IMR-90 (cell line): Measurements from ENCODE around the gene PRKRIP1. TPM values are rescaled to one million over a fixed set of nuclear protein-coding genes. Genes with fewer than 3 reads are reported as not detected.

ENCODE experiments used
- ATAC-seq: fragments of 200-7000 bp; cut with Tn5 transposase; 2 replicates; pipeline ENCODE4 v1.9.1; 2020; ENCODE audit warnings: low read depth, mild to moderate bottlenecking, moderate library complexity
- BruUV-seq: library from RNA; stranded (reverse); fragments of 400-500 nt; replicated peaks from 2 replicates; lab custom pipeline; 2021; lab: Mats Ljungman, UMichigan
- CTCF ChIA-PET: fragments of 300-600 bp; formaldehyde crosslinking; extraction: SDS; loops from one replicate; lab custom pipeline; 2021; ENCODE audit warnings: antibody characterized with exemption; lab: Yijun Ruan, JAX
- POLR2A ChIA-PET: fragments of 300-600 bp; sonication (Branson Sonifier 250); formaldehyde crosslinking; loops from one replicate; lab custom pipeline; 2022; ENCODE audit warnings: antibody characterized with exemption; ENCODE audit not compliant: unreplicated experiment; lab: Charles Lee
- DNase-seq: peaks from one replicate; pipeline ENCODE4 v3.0.0; 2013
- H2AFZ ChIP-seq: replicated peaks from 2 replicates; pipeline ENCODE3; 2013; ENCODE audit warnings: low read length, mild to moderate bottlenecking; ENCODE audit not compliant: poor library complexity
- H2AK5ac ChIP-seq: 2 replicates; pipeline ENCODE4 v1.6.1; 2013; ENCODE audit warnings: low read depth, low read length, inconsistent platforms
- H2AK9ac ChIP-seq: replicated peaks from 2 replicates; pipeline ENCODE3; 2013; ENCODE audit warnings: mild to moderate bottlenecking, low read depth, low read length, moderate library complexity; ENCODE audit not compliant: poor library complexity
- H2BK120ac ChIP-seq: 2 replicates; pipeline ENCODE4 v1.6.1; 2013; ENCODE audit warnings: low read depth, low read length, inconsistent platforms
- H2BK15ac ChIP-seq: 3 replicates; pipeline ENCODE4 v1.6.1; 2013; ENCODE audit warnings: low read depth, low read length, inconsistent platforms
- H2BK20ac ChIP-seq: 2 replicates; pipeline ENCODE4 v1.6.1; 2013; ENCODE audit warnings: low read depth, mild to moderate bottlenecking, inconsistent platforms, low read length, moderate library complexity
- H2BK5ac ChIP-seq: 2 replicates; pipeline ENCODE4 v1.6.1; 2013; ENCODE audit warnings: mild to moderate bottlenecking, low read depth, low read length, inconsistent platforms; ENCODE audit not compliant: poor library complexity, severe bottlenecking
- H3K14ac ChIP-seq: replicated peaks from 2 replicates; pipeline ENCODE4 v1.6.1; 2013; ENCODE audit warnings: low read depth, low read length, inconsistent platforms
- H3K18ac ChIP-seq: 2 replicates; pipeline ENCODE4 v1.6.1; 2013; ENCODE audit warnings: low read depth, low read length, control low read depth
- H3K23ac ChIP-seq: 2 replicates; pipeline ENCODE4 v1.6.1; 2013; ENCODE audit warnings: low read depth, low read length, inconsistent platforms
- H3K27ac ChIP-seq: 2 replicates; pipeline ENCODE4 v1.5.1; 2013; ENCODE audit warnings: mild to moderate bottlenecking, control low read depth, low read length; ENCODE audit not compliant: insufficient read depth
- H3K27me3 ChIP-seq: 2 replicates; pipeline ENCODE4 v1.6.1; 2013; ENCODE audit warnings: low read length; ENCODE audit not compliant: control insufficient read depth, insufficient read depth
- H3K36me3 ChIP-seq: 2 replicates; pipeline ENCODE4 v1.6.1; 2013; ENCODE audit warnings: low read length, mixed read lengths; ENCODE audit not compliant: control insufficient read depth, insufficient read depth
- H3K4ac ChIP-seq: 2 replicates; pipeline ENCODE4 v1.6.1; 2013; ENCODE audit warnings: low read depth, low read length, inconsistent platforms
- H3K4me1 ChIP-seq: 2 replicates; pipeline ENCODE4 v1.6.1; 2013; ENCODE audit warnings: low read length, mixed read lengths; ENCODE audit not compliant: control insufficient read depth, insufficient read depth
- H3K4me2 ChIP-seq: 2 replicates; pipeline ENCODE4 v1.6.1; 2013; ENCODE audit warnings: low read depth, mild to moderate bottlenecking, control low read depth, low read length, moderate library complexity
- H3K4me3 ChIP-seq: 2 replicates; pipeline ENCODE4 v1.5.1; 2013; ENCODE audit warnings: low read depth, mild to moderate bottlenecking, control low read depth, low read length, moderate library complexity; ENCODE audit not compliant: insufficient read depth
- H3K56ac ChIP-seq: 2 replicates; pipeline ENCODE4 v1.6.1; 2013; ENCODE audit warnings: low read length, inconsistent platforms; ENCODE audit not compliant: insufficient read depth; ENCODE audit errors: extremely low read depth
- H3K79me1 ChIP-seq, 2 experiments: 2 replicates each; pipeline ENCODE4 v1.6.1; 2013; ENCODE audit warnings: low read length in 2 of 2, inconsistent platforms in 1 of 2, low read depth in 1 of 2
- H3K9ac ChIP-seq: 2 replicates; pipeline ENCODE4 v1.6.1; 2013; ENCODE audit warnings: low read depth, low read length, control low read depth
- H3K9me1 ChIP-seq: 2 replicates; pipeline ENCODE4 v1.6.1; 2013; ENCODE audit warnings: low read length, inconsistent platforms; ENCODE audit not compliant: insufficient read depth
- H3K9me3 ChIP-seq: 2 replicates; pipeline ENCODE4 v1.6.1; 2013; ENCODE audit warnings: low read length; ENCODE audit not compliant: control insufficient read depth, insufficient read depth
- H4K20me1 ChIP-seq: 2 replicates; pipeline ENCODE4 v1.6.1; 2013; ENCODE audit warnings: low read length, inconsistent platforms; ENCODE audit not compliant: insufficient read depth
- H4K5ac ChIP-seq: 2 replicates; pipeline ENCODE4 v1.6.1; 2013; ENCODE audit warnings: mild to moderate bottlenecking, low read depth, low read length, control low read depth
- H4K8ac ChIP-seq, 2 experiments: 2 replicates each; pipeline ENCODE4 v1.6.1; 2013; ENCODE audit warnings: low read depth in 2 of 2, low read length in 2 of 2, control low read depth in 1 of 2, inconsistent platforms in 1 of 2
- H4K91ac ChIP-seq: 2 replicates; pipeline ENCODE4 v1.6.1; 2013; ENCODE audit warnings: low read depth, low read length, inconsistent platforms; ENCODE audit not compliant: insufficient read depth
- BHLHE40 ChIP-seq: fragments of 150-350 bp; IDR thresholded peaks from 2 replicates; pipeline ENCODE4 v1.6.1; 2016; ENCODE audit warnings: mild to moderate bottlenecking, low read depth, low read length
- CEBPB ChIP-seq: IDR thresholded peaks from 2 replicates; pipeline ENCODE4 v1.6.1; 2012; ENCODE audit warnings: low read depth, low read length, improper control_type of control experiment
- CHD1 ChIP-seq: IDR thresholded peaks from 2 replicates; pipeline ENCODE4 v1.6.1; 2012; ENCODE audit warnings: low read depth, low read length, improper control_type of control experiment
- FOS ChIP-seq: fragments of 150-350 bp; IDR thresholded peaks from 2 replicates; pipeline ENCODE4 v1.6.1; 2016; ENCODE audit warnings: low read depth, low read length
- MAFK ChIP-seq: IDR thresholded peaks from 2 replicates; pipeline ENCODE4 v1.6.1; 2012; ENCODE audit warnings: low read depth, low read length, improper control_type of control experiment
- MAZ ChIP-seq: IDR thresholded peaks from 2 replicates; pipeline ENCODE4 v1.6.1; 2012; ENCODE audit warnings: low read depth, mild to moderate bottlenecking, low read length, improper control_type of control experiment, moderate library complexity, borderline replicate concordance
- MXI1 ChIP-seq: IDR thresholded peaks from 2 replicates; pipeline ENCODE4 v1.6.1; 2012; ENCODE audit warnings: low read depth, mild to moderate bottlenecking, low read length, moderate library complexity, borderline replicate concordance
- NFE2L2 ChIP-seq: fragments of 150-350 bp; IDR thresholded peaks from 2 replicates; pipeline ENCODE4 v1.6.1; 2016; ENCODE audit warnings: low read depth, mild to moderate bottlenecking, low read length
- POLR2A ChIP-seq: IDR thresholded peaks from 2 replicates; pipeline ENCODE4 v1.6.1; 2012; ENCODE audit warnings: mild to moderate bottlenecking, low read depth, low read length
- RAD21 ChIP-seq: IDR thresholded peaks from 2 replicates; pipeline ENCODE4 v1.6.1; 2012; ENCODE audit warnings: low read length, improper control_type of control experiment
- RCOR1 ChIP-seq: IDR thresholded peaks from 2 replicates; pipeline ENCODE4 v1.6.1; 2012; ENCODE audit warnings: mild to moderate bottlenecking, low read length, improper control_type of control experiment; ENCODE audit not compliant: insufficient replicate concordance
- RFX5 ChIP-seq: IDR thresholded peaks from 2 replicates; pipeline ENCODE4 v1.8.0; 2012; ENCODE audit warnings: low read depth, mild to moderate bottlenecking, low read length, moderate library complexity
- SMC3 ChIP-seq: fragments of 150-350 bp; IDR thresholded peaks from 2 replicates; pipeline ENCODE4 v1.6.1; 2016; ENCODE audit warnings: low read depth, mild to moderate bottlenecking, antibody characterized with exemption, low read length, moderate library complexity
- WGBS, 2 experiments: methylation state at CpG; one replicate each; pipeline versions ENCODE4 v1.1.5 to v1.1.7; 2013; ENCODE audit warnings: missing lambda C conversion rate in 2 of 2; ENCODE audit not compliant: insufficient read length in 1 of 2; ENCODE audit errors: extremely low coverage in 2 of 2; 5-methylcytosine and 5-hydroxymethylcytosine counted together
- dilution Hi-C: fragments of 300-500 bp; cut with HindIII; formaldehyde crosslinking; loops from one replicate; pipeline ENCODE4 v1.14.3; 2018; ENCODE audit warnings: low sequenced_read_pairs; ENCODE audit not compliant: unreplicated experiment
- in situ Hi-C: fragments of 300-500 bp; cut with MboI; formaldehyde crosslinking; loops from 3 replicates; pipeline ENCODE4 v1.14.3; 2019; ENCODE audit warnings: low sequenced_read_pairs, inconsistent platforms, mixed read lengths
- intact Hi-C: fragments of 100-400 bp; cut with micrococcal nuclease; formaldehyde crosslinking; loops from 2 replicates; pipeline ENCODE4 v1.10.0; 2022
- polyA plus RNA-seq, 3 experiments: library from polyadenylated mRNA; depleted of rRNA; stranded (reverse); fragments of >200 nt; gene quantifications; 2 replicates each; pipeline ENCODE4 v1.2.3, GENCODE V29; 2012; ENCODE audit warnings: low replicate concordance in 1 of 3
- total RNA-seq: library from RNA; depleted of rRNA; stranded (reverse); fragments of >200 nt; gene quantifications from 2 replicates; pipeline ENCODE4 v1.2.3, GENCODE V29; 2012
- TF ChIP-seq, protein P1 (sequence below): fragments of 150-350 bp; IDR thresholded peaks from 2 replicates; pipeline ENCODE4 v1.6.1; 2017; ENCODE audit warnings: mild to moderate bottlenecking, antibody characterized with exemption, low read length, low read depth
- TF ChIP-seq, protein P2 (sequence below): fragments of 150-350 bp; IDR thresholded peaks from 2 replicates; pipeline ENCODE4 v1.6.1; 2016; ENCODE audit warnings: low read depth, mild to moderate bottlenecking, low read length, moderate library complexity, borderline replicate concordance
- TF ChIP-seq, protein P3 (sequence below): conservative IDR thresholded peaks from 2 replicates; pipeline ENCODE4 v1.5.1; 2012; ENCODE audit warnings: mild to moderate bottlenecking, low read depth, low read length, improper control_type of control experiment

Gene PRKRIP1
- total and polyA plus RNA-seq, 2 of the 4 experiments (the other 2 are of a cell fraction), result 6.5 to 21.6 TPM

DNA sequence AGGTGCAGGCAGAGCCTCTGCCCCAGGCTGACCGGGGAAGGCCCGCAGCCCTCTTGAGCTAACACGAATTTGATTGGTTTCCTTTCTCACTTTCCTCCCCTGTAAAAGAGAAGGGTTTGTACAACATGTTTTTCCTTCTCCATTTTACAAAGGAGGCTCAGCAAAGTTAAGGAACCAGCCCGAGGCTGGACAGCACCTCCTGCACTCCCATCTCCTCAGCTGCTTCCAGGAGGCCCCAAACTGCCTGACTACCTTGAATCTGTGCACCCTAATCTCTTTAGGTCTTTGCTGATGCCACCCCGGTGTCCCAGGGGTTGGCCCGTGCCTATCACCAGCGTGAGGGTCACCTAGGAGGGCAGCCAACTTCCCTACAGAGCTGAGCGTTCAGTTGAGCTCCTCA lies 64.3 kb downstream of the PRKRIP1 start:
- ATAC-seq, result no peak

More for the DNA sequence above, 64.3 kb downstream of the PRKRIP1 start:
- Histone ChIP-seq H2AK5ac (no peak overlapping the region), H3K56ac (no peak overlapping the region), H4K91ac (no peak overlapping the region), H3K4me2 (no peak overlapping the region), H3K4me1 (peaks cover 12% of the 10 kb centered on the region), H3K79me1 (peaks cover 16 to 55% of the 10 kb centered on the region in 2 experiments), H3K9me3 (no peaks in the 10 kb centered on the region), H2BK20ac (no peak overlapping the region), H2BK15ac (no peak overlapping the region), H3K9me1 (peaks cover 5% of the 10 kb centered on the region), H2BK120ac (no peak overlapping the region), H4K8ac (no peak overlapping the region), H2BK5ac (no peak overlapping the region), H3K4ac (no peak overlapping the region), H3K23ac (no peak overlapping the region), H3K36me3 (peaks cover 26% of the 10 kb centered on the region), H4K20me1 (peaks cover 12% of the 10 kb centered on the region), H3K9ac (no peak overlapping the region), H4K5ac (no peak overlapping the region), H3K14ac (no peak overlapping the region), H3K27ac (no peak overlapping the region), H2AK9ac (no peak overlapping the region), H3K18ac (no peak overlapping the region), H3K4me3 (no peak overlapping the region), H2AFZ (peak overlapping the region; percentile 58), H3K27me3 (no peaks in the 10 kb centered on the region)
- no peak for TF ChIP-seq MAZ
- TF ChIP-seq MAFK, result no peak
- TF ChIP-seq FOS, result no peak
- no peak for TF ChIP-seq CEBPB
- TF ChIP-seq RAD21, result no peak
- no peak for TF ChIP-seq SMC3
- no peak for TF ChIP-seq NFE2L2
- TF ChIP-seq BHLHE40, result no peak
- TF ChIP-seq, protein P1, sequence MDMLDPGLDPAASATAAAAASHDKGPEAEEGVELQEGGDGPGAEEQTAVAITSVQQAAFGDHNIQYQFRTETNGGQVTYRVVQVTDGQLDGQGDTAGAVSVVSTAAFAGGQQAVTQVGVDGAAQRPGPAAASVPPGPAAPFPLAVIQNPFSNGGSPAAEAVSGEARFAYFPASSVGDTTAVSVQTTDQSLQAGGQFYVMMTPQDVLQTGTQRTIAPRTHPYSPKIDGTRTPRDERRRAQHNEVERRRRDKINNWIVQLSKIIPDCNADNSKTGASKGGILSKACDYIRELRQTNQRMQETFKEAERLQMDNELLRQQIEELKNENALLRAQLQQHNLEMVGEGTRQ, result no peak
- TF ChIP-seq RFX5, result no peak
- no peak for TF ChIP-seq MXI1
- TF ChIP-seq POLR2A, result no peak
- TF ChIP-seq, protein P2, sequence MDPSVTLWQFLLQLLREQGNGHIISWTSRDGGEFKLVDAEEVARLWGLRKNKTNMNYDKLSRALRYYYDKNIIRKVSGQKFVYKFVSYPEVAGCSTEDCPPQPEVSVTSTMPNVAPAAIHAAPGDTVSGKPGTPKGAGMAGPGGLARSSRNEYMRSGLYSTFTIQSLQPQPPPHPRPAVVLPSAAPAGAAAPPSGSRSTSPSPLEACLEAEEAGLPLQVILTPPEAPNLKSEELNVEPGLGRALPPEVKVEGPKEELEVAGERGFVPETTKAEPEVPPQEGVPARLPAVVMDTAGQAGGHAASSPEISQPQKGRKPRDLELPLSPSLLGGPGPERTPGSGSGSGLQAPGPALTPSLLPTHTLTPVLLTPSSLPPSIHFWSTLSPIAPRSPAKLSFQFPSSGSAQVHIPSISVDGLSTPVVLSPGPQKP, result no peak
- TF ChIP-seq, protein P3, sequence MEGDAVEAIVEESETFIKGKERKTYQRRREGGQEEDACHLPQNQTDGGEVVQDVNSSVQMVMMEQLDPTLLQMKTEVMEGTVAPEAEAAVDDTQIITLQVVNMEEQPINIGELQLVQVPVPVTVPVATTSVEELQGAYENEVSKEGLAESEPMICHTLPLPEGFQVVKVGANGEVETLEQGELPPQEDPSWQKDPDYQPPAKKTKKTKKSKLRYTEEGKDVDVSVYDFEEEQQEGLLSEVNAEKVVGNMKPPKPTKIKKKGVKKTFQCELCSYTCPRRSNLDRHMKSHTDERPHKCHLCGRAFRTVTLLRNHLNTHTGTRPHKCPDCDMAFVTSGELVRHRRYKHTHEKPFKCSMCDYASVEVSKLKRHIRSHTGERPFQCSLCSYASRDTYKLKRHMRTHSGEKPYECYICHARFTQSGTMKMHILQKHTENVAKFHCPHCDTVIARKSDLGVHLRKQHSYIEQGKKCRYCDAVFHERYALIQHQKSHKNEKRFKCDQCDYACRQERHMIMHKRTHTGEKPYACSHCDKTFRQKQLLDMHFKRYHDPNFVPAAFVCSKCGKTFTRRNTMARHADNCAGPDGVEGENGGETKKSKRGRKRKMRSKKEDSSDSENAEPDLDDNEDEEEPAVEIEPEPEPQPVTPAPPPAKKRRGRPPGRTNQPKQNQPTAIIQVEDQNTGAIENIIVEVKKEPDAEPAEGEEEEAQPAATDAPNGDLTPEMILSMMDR, result no peak
- TF ChIP-seq CHD1, result no peak
- TF ChIP-seq RCOR1, result no peak
- BruUV-seq, result no TSS peak
- ChIA-PET CTCF (no interaction called here), POLR2A (no interaction called here)
- in situ Hi-C loops, result no loop called here
- WGBS, 2 experiments, result 100% methylated on average over 1 of the region's 8 CpGs; no CpG with 5 or more reads in 1 of the 2 experiments
- dilution Hi-C loops, result no loop called here
- DNase-seq, result no peak
- intact Hi-C loops, result no loop called here
